Karpas-422 (cell line): ENCODE measurements around the gene SCN8A. TPM values are rescaled to one million over a fixed set of nuclear protein-coding genes. Genes with fewer than 3 reads are reported as not detected.

ENCODE experiments used
- DNase-seq: peaks from one replicate; pipeline ENCODE4 v3.0.0-alpha.2; 2015
- H2AFZ ChIP-seq: fragments of 200-600 bp; sonication (generic); 2 replicates; pipeline ENCODE4 v1.6.1; 2014; ENCODE audit warnings: antibody characterized with exemption, low read length, mixed read lengths
- H3K27ac ChIP-seq: fragments of 200-600 bp; sonication (generic); 2 replicates; pipeline ENCODE4 v1.5.1; 2014; ENCODE audit warnings: mild to moderate bottlenecking, low read length, moderate library complexity
- H3K27me3 ChIP-seq: fragments of 200-600 bp; sonication (generic); 2 replicates; pipeline ENCODE4 v1.6.1; 2014; ENCODE audit warnings: low read length, mixed read lengths
- H3K36me3 ChIP-seq: fragments of 200-600 bp; sonication (generic); 2 replicates; pipeline ENCODE4 v1.6.1; 2014; ENCODE audit warnings: low read length, mixed read lengths; ENCODE audit not compliant: insufficient read depth
- H3K4me1 ChIP-seq: fragments of 200-600 bp; sonication (generic); 2 replicates; pipeline ENCODE4 v1.6.1; 2014; ENCODE audit warnings: mild to moderate bottlenecking, low read length, mixed read lengths
- H3K4me2 ChIP-seq: fragments of 200-600 bp; sonication (generic); 2 replicates; pipeline ENCODE4 v1.6.1; 2014; ENCODE audit warnings: low read length, low read depth, mild to moderate bottlenecking; ENCODE audit not compliant: poor library complexity, severe bottlenecking
- H3K4me3 ChIP-seq: fragments of 200-600 bp; sonication (generic); 2 replicates; pipeline ENCODE4 v1.5.1; 2014; ENCODE audit warnings: mild to moderate bottlenecking, antibody characterized with exemption, low read length, mixed read lengths
- H3K79me2 ChIP-seq: fragments of 200-600 bp; sonication (generic); 2 replicates; pipeline ENCODE4 v1.6.1; 2014; ENCODE audit warnings: mild to moderate bottlenecking, low read length, mixed read lengths
- H3K9ac ChIP-seq: fragments of 200-600 bp; sonication (generic); 2 replicates; pipeline ENCODE4 v1.6.0; 2014; ENCODE audit warnings: low read length
- H3K9me2 ChIP-seq: fragments of 200-600 bp; sonication (generic), shearing (Covaris generic); replicated peaks from 2 replicates; pipeline ENCODE4 v1.6.0; 2014; ENCODE audit warnings: mild to moderate bottlenecking, low read length, moderate library complexity; ENCODE audit not compliant: insufficient read depth
- H3K9me3 ChIP-seq: fragments of 300-700, 200-600 bp; sonication (generic); 2 replicates; pipeline ENCODE4 v1.6.1; 2014; ENCODE audit warnings: low read length, mixed read lengths
- H4K20me1 ChIP-seq: fragments of 200-600 bp; sonication (generic); 2 replicates; pipeline ENCODE4 v1.6.1; 2014; ENCODE audit warnings: mild to moderate bottlenecking, antibody characterized with exemption, low read length, low read depth; ENCODE audit not compliant: insufficient read depth
- total RNA-seq: library from RNA; depleted of rRNA; stranded (reverse); fragments of >200 nt; shearing (Covaris generic); gene quantifications from 2 replicates; pipeline ENCODE4 v1.2.3, GENCODE V29; 2014; ENCODE audit warnings: low replicate concordance

SCN8A gene
- total RNA-seq, 1 experiment from 2014 or later = 0.11 TPM

GRCh38 chr12:51832354-51833107 lies 241.5 kb downstream of the SCN8A start:
- H3K4me2 ChIP-seq = no peak overlapping the region
- no peaks in the 10 kb centered on the region for H3K4me1 ChIP-seq
- no peak overlapping the region for H3K4me3 ChIP-seq
- no peaks in the 10 kb centered on the region for H3K9me3 ChIP-seq
- H4K20me1 ChIP-seq = peaks cover 3% of the 10 kb centered on the region; the same call in 1 of the 2 replicates
- no peak overlapping the region for H2AFZ ChIP-seq
- no peak overlapping the region for H3K9ac ChIP-seq
- H3K9me2 ChIP-seq = no peaks in the 10 kb centered on the region
- H3K79me2 ChIP-seq = no peaks in the 10 kb centered on the region
- no peaks in the 10 kb centered on the region; the same call in 1 of the 2 replicates for H3K27me3 ChIP-seq
- DNase-seq = no peak
- no peaks in the 10 kb centered on the region for H3K36me3 ChIP-seq
- no peak overlapping the region for H3K27ac ChIP-seq

- no peaks in the 10 kb centered on the region for H3K79me2 ChIP-seq
- H3K36me3 ChIP-seq = no peaks in the 10 kb centered on the region
- H3K4me2 ChIP-seq = no peak overlapping the region
- no peak for DNase-seq
- H3K27ac ChIP-seq = no peak overlapping the region
- no peaks in the 10 kb centered on the region for H3K9me2 ChIP-seq
- H3K27me3 ChIP-seq = no peaks in the 10 kb centered on the region
- peaks cover 3% of the 10 kb centered on the region; the same call in 1 of the 2 replicates for H4K20me1 ChIP-seq
- no peak overlapping the region for H3K9ac ChIP-seq
- no peaks in the 10 kb centered on the region for H3K9me3 ChIP-seq
- no peak overlapping the region for H2AFZ ChIP-seq
- H3K4me3 ChIP-seq = no peak overlapping the region
- H3K4me1 ChIP-seq = no peaks in the 10 kb centered on the region
Observed at GRCh38 chr12:51833448-51834227, 242.6 kb downstream of the SCN8A start.

- Histone ChIP-seq H3K9me2 (no peaks in the 10 kb centered on the region), H3K9ac (no peak overlapping the region), H3K79me2 (no peaks in the 10 kb centered on the region), H3K36me3 (no peaks in the 10 kb centered on the region), H2AFZ (no peak overlapping the region), H3K4me1 (no peaks in the 10 kb centered on the region), H3K4me3 (no peak overlapping the region), H4K20me1 (peaks cover 3% of the 10 kb centered on the region; the same call in 1 of the 2 replicates), H3K27me3 (no peaks in the 10 kb centered on the region), H3K9me3 (no peaks in the 10 kb centered on the region), H3K4me2 (no peak overlapping the region), H3K27ac (no peak overlapping the region)
- no peak for DNase-seq
Observed at GRCh38 chr12:51834411-51834810, 243.4 kb downstream of the SCN8A start.

GRCh38 chr12:51836041-51836826 lies 245.2 kb downstream of the SCN8A start:
- Histone ChIP-seq H2AFZ (no peak overlapping the region), H3K9ac (no peak overlapping the region), H3K36me3 (no peaks in the 10 kb centered on the region), H3K4me1 (no peaks in the 10 kb centered on the region), H3K9me2 (no peaks in the 10 kb centered on the region), H3K9me3 (no peaks in the 10 kb centered on the region), H3K4me3 (no peak overlapping the region), H3K79me2 (no peaks in the 10 kb centered on the region), H3K27ac (no peak overlapping the region), H3K4me2 (no peak overlapping the region), H3K27me3 (no peaks in the 10 kb centered on the region), H4K20me1 (peaks cover 3% of the 10 kb centered on the region; the same call in 1 of the 2 replicates)
- DNase-seq = no peak

- H3K4me1 ChIP-seq = no peaks in the 10 kb centered on the region
Observed at GRCh38 chr12:51836827-51837173, 245.8 kb downstream of the SCN8A start.

GRCh38 chr12:51837286-51837685 lies 246.3 kb downstream of the SCN8A start:
- Histone ChIP-seq H3K27ac (no peak overlapping the region), H3K27me3 (no peaks in the 10 kb centered on the region), H3K4me1 (no peaks in the 10 kb centered on the region), H2AFZ (no peak overlapping the region), H3K9me3 (no peaks in the 10 kb centered on the region), H3K4me3 (no peak overlapping the region), H3K36me3 (no peaks in the 10 kb centered on the region), H4K20me1 (peaks cover 3% of the 10 kb centered on the region; the same call in 1 of the 2 replicates), H3K79me2 (no peaks in the 10 kb centered on the region), H3K9ac (no peak overlapping the region), H3K9me2 (no peaks in the 10 kb centered on the region), H3K4me2 (no peak overlapping the region)
- no peak for DNase-seq

More at GRCh38 chr12:51836827-51837173, 245.8 kb downstream of the SCN8A start:
- Histone ChIP-seq H3K79me2 (no peaks in the 10 kb centered on the region), H2AFZ (no peak overlapping the region), H3K27ac (no peak overlapping the region), H3K36me3 (no peaks in the 10 kb centered on the region), H3K27me3 (no peaks in the 10 kb centered on the region), H3K9me3 (no peaks in the 10 kb centered on the region), H3K4me3 (no peak overlapping the region), H3K4me2 (no peak overlapping the region), H3K9me2 (no peaks in the 10 kb centered on the region), H3K9ac (no peak overlapping the region), H4K20me1 (peaks cover 3% of the 10 kb centered on the region; the same call in 1 of the 2 replicates)
- no peak for DNase-seq

- H3K9me2 ChIP-seq = no peaks in the 10 kb centered on the region
- DNase-seq = no peak
- H3K4me1 ChIP-seq = no peaks in the 10 kb centered on the region
- no peak overlapping the region for H3K4me3 ChIP-seq
- no peak overlapping the region for H3K27ac ChIP-seq
- H3K9me3 ChIP-seq = no peaks in the 10 kb centered on the region
- no peak overlapping the region for H2AFZ ChIP-seq
- no peak overlapping the region for H3K9ac ChIP-seq
- H3K36me3 ChIP-seq = no peaks in the 10 kb centered on the region
- H3K27me3 ChIP-seq = no peaks in the 10 kb centered on the region
- no peak overlapping the region for H3K4me2 ChIP-seq
- no peaks in the 10 kb centered on the region for H4K20me1 ChIP-seq
- no peaks in the 10 kb centered on the region for H3K79me2 ChIP-seq
Observed at GRCh38 chr12:51838036-51838435, 247.0 kb downstream of the SCN8A start.

- Histone ChIP-seq H3K27me3 (no peaks in the 10 kb centered on the region), H3K9ac (no peak overlapping the region), H3K4me2 (no peak overlapping the region)
Observed at GRCh38 chr12:51838762-51839161, 247.7 kb downstream of the SCN8A start.

More at GRCh38 chr12:51838762-51839161, 247.7 kb downstream of the SCN8A start:
- no peak overlapping the region for H3K4me3 ChIP-seq
- no peaks in the 10 kb centered on the region for H3K4me1 ChIP-seq
- H3K27ac ChIP-seq = no peak overlapping the region
- H2AFZ ChIP-seq = no peak overlapping the region
- H3K79me2 ChIP-seq = no peaks in the 10 kb centered on the region
- H4K20me1 ChIP-seq = no peaks in the 10 kb centered on the region
- H3K36me3 ChIP-seq = no peaks in the 10 kb centered on the region
- no peaks in the 10 kb centered on the region for H3K9me2 ChIP-seq
- H3K9me3 ChIP-seq = no peaks in the 10 kb centered on the region
- DNase-seq = no peak
